HEK293 (cell line): ENCODE measurements around the gene TRMT44.

Experiments used
- CTCF ChIA-PET: fragments of 350-600 bp; formaldehyde crosslinking; extraction: SDS; loops from one replicate; lab custom pipeline; 2021; ENCODE audit warnings: antibody characterized with exemption; lab: Yijun Ruan, JAX
- POLR2A ChIA-PET: fragments of 300-600 bp; formaldehyde crosslinking; extraction: SDS; loops from one replicate; lab custom pipeline; 2020; ENCODE audit warnings: antibody characterized with exemption, inconsistent platforms; lab: Yijun Ruan, JAX
- H3K27ac ChIP-seq: fragments of 200-500 bp; sonication (Bioruptor generic); 2 replicates; pipeline ENCODE4 v1.5.1; 2014; ENCODE audit warnings: low read depth, low read length, control low read depth, inconsistent platforms; ENCODE audit errors: extremely low read depth
- H3K36me3 ChIP-seq, 2 experiments: fragments of 200-500 bp in 1 of 2; sonication (Bioruptor generic) in 1 of 2; 1 replicate in 1 of 2; 2 replicates in 1 of 2; pipeline ENCODE4 v1.5.1; 2014 to 2017; ENCODE audit warnings: inconsistent platforms in 2 of 2, low read length in 2 of 2; ENCODE audit not compliant: control insufficient read depth in 2 of 2, insufficient read depth in 1 of 2
- H3K4me1 ChIP-seq: fragments of 200-500 bp; sonication (Bioruptor generic); 2 replicates; pipeline ENCODE4 v1.5.1; 2014; ENCODE audit warnings: mild to moderate bottlenecking, low read length, inconsistent platforms; ENCODE audit not compliant: control insufficient read depth, insufficient read depth
- H3K4me3 ChIP-seq: 2 replicates; pipeline ENCODE4 v1.5.1; 2011; ENCODE audit warnings: low read depth, mild to moderate bottlenecking, control low read depth, low read length, moderate library complexity
- H3K9me3 ChIP-seq: fragments of 200-500 bp; sonication (Bioruptor generic); 2 replicates; pipeline ENCODE4 v1.5.1; 2014; ENCODE audit warnings: low read depth, low read length, inconsistent platforms; ENCODE audit not compliant: control insufficient read depth, insufficient read depth
- ATF2 ChIP-seq: fragments of 450-650 bp; formaldehyde crosslinking; IDR thresholded peaks from 2 replicates; pipeline ENCODE4 v1.5.1; 2016; ENCODE audit warnings: missing biosample characterization, missing genetic modification characterization, low read depth
- CTCF ChIP-seq: fragments of 450-650 bp; formaldehyde crosslinking; IDR thresholded peaks from 2 replicates; pipeline ENCODE4 v1.5.1; 2016; ENCODE audit warnings: missing biosample characterization, missing genetic modification characterization
- ELK4 ChIP-seq: IDR thresholded peaks from 2 replicates; pipeline ENCODE4 v1.6.1; 2011; ENCODE audit warnings: mild to moderate bottlenecking, low read depth, low read length, borderline replicate concordance
- IKZF3 ChIP-seq: fragments of 450-650 bp; IDR thresholded peaks from 2 replicates; pipeline ENCODE4 v1.5.0; 2018; ENCODE audit warnings: missing biosample characterization, mild to moderate bottlenecking, missing genetic modification characterization, moderate library complexity
- ZNF10 ChIP-seq: fragments of 450-650 bp; formaldehyde crosslinking; IDR thresholded peaks from 2 replicates; pipeline ENCODE4 v1.5.1; 2017; ENCODE audit warnings: missing biosample characterization, missing genetic modification characterization
- ZNF501 ChIP-seq: fragments of 450-650 bp; formaldehyde crosslinking; IDR thresholded peaks from 2 replicates; pipeline ENCODE4 v1.5.1; 2016; ENCODE audit warnings: missing biosample characterization, missing genetic modification characterization
- ZNF530 ChIP-seq: fragments of 450-650 bp; formaldehyde crosslinking; IDR thresholded peaks from 2 replicates; pipeline ENCODE4 v1.5.1; 2016; ENCODE audit warnings: low read depth, missing biosample characterization, missing genetic modification characterization
- ZNF624 ChIP-seq: fragments of 450-650 bp; formaldehyde crosslinking; IDR thresholded peaks from 2 replicates; pipeline ENCODE4 v1.5.1; 2017; ENCODE audit warnings: missing biosample characterization, missing genetic modification characterization
- ZNF692 ChIP-seq: fragments of 450-650 bp; formaldehyde crosslinking; IDR thresholded peaks from 2 replicates; pipeline ENCODE4 v1.5.1; 2016; ENCODE audit warnings: missing biosample characterization, missing genetic modification characterization
- ZNF76 ChIP-seq: fragments of 450-650 bp; formaldehyde crosslinking; IDR thresholded peaks from 2 replicates; pipeline ENCODE4; 2016; ENCODE audit warnings: low read depth, missing biosample characterization, missing genetic modification characterization, borderline replicate concordance
- TF ChIP-seq, protein P1 (sequence below): fragments of 450-650 bp; formaldehyde crosslinking; IDR thresholded peaks from 2 replicates; pipeline ENCODE4 v1.5.1; 2017; ENCODE audit warnings: missing biosample characterization, missing genetic modification characterization
- TF ChIP-seq, protein P2 (sequence below): fragments of 450-650 bp; formaldehyde crosslinking; IDR thresholded peaks from 2 replicates; pipeline ENCODE4 v1.5.1; 2016; ENCODE audit warnings: missing biosample characterization, missing genetic modification characterization

TRMT44 gene

GRCh38 chr4:8500966-8501365 lies 60.4 kb downstream of the TRMT44 start (continued):
- TF ChIP-seq CTCF (tag by site-specific recombination), result no peak

- CTCF ChIA-PET, result interaction anchor here (0.6 kb wide), 1 partner anchor 325 kb away, joined by 4 read pairs; no protein-coding TSS in a partner anchor
- H3K9me3 ChIP-seq, result no peaks in the 10 kb centered on the region
- no peak overlapping the region for H3K4me3 ChIP-seq
- POLR2A ChIA-PET, result no interaction called here
- H3K36me3 ChIP-seq, result no peaks in the 10 kb centered on the region
- TF ChIP-seq ZNF501 (tag by site-specific recombination) (no peak), ZNF692 (tag by site-specific recombination) (no peak), ZNF10 (no peak), ZNF76 (no peak), IKZF3 (tag by site-specific recombination) (no peak)
- TF ChIP-seq, all 188 proteins: peak for 0
- no peaks in the 10 kb centered on the region; the same call in 1 of the 2 replicates for H3K4me1 ChIP-seq
- no peak overlapping the region for H3K27ac ChIP-seq
Observed at GRCh38 chr4:8501781-8502180, 61.2 kb downstream of the TRMT44 start.

- POLR2A ChIA-PET, result no interaction called here
- H3K36me3 ChIP-seq, result no peaks in the 10 kb centered on the region
- TF ChIP-seq, protein P1, sequence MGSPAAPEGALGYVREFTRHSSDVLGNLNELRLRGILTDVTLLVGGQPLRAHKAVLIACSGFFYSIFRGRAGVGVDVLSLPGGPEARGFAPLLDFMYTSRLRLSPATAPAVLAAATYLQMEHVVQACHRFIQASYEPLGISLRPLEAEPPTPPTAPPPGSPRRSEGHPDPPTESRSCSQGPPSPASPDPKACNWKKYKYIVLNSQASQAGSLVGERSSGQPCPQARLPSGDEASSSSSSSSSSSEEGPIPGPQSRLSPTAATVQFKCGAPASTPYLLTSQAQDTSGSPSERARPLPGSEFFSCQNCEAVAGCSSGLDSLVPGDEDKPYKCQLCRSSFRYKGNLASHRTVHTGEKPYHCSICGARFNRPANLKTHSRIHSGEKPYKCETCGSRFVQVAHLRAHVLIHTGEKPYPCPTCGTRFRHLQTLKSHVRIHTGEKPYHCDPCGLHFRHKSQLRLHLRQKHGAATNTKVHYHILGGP (tag by site-specific recombination), result no peak
- TF ChIP-seq ZNF624 (tag by site-specific recombination) (no peak), ATF2 (tag by site-specific recombination) (no peak), ELK4 (no peak), ZNF530 (tag by site-specific recombination) (no peak)
- TF ChIP-seq, protein P2, sequence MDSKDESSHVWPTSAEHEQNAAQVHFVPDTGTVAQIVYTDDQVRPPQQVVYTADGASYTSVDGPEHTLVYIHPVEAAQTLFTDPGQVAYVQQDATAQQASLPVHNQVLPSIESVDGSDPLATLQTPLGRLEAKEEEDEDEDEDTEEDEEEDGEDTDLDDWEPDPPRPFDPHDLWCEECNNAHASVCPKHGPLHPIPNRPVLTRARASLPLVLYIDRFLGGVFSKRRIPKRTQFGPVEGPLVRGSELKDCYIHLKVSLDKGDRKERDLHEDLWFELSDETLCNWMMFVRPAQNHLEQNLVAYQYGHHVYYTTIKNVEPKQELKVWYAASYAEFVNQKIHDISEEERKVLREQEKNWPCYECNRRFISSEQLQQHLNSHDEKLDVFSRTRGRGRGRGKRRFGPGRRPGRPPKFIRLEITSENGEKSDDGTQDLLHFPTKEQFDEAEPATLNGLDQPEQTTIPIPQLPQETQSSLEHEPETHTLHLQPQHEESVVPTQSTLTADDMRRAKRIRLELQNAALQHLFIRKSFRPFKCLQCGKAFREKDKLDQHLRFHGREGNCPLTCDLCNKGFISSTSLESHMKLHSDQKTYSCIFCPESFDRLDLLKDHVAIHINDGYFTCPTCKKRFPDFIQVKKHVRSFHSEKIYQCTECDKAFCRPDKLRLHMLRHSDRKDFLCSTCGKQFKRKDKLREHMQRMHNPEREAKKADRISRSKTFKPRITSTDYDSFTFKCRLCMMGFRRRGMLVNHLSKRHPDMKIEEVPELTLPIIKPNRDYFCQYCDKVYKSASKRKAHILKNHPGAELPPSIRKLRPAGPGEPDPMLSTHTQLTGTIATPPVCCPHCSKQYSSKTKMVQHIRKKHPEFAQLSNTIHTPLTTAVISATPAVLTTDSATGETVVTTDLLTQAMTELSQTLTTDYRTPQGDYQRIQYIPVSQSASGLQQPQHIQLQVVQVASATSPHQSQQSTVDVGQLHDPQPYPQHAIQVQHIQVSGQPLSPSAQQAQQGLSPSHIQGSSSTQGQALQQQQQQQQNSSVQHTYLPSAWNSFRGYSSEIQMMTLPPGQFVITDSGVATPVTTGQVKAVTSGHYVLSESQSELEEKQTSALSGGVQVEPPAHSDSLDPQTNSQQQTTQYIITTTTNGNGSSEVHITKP (tag by site-specific recombination), result no peak
Observed at GRCh38 chr4:8502371-8502770, 61.8 kb downstream of the TRMT44 start.

More at GRCh38 chr4:8502371-8502770, 61.8 kb downstream of the TRMT44 start:
- Histone ChIP-seq H3K9me3 (no peaks in the 10 kb centered on the region), H3K27ac (no peak overlapping the region), H3K4me3 (no peak overlapping the region), H3K4me1 (no peaks in the 10 kb centered on the region; the same call in 1 of the 2 replicates)
- CTCF ChIA-PET, result no interaction called here
